Left ventricle myocardium inferior (tissue), 1 donor: Measurements from ENCODE around the gene RIN3. TPM values are rescaled to one million over a fixed set of nuclear protein-coding genes. Genes with fewer than 3 reads are reported as not detected.

ENCODE experiments used
- DNase-seq: peaks from one replicate; pipeline ENCODE4 v3.0.0-alpha.2; 2020
- H3K27ac ChIP-seq: fragments of 200-600 bp; replicated peaks from 2 replicates; pipeline ENCODE4 v1.8.0; 2021
- H3K27me3 ChIP-seq: fragments of 200-600 bp; 2 replicates; pipeline ENCODE4 v1.8.0; 2021; ENCODE audit warnings: low read depth
- H3K36me3 ChIP-seq: fragments of 200-600 bp; 2 replicates; pipeline ENCODE4 v1.8.0; 2021
- H3K4me1 ChIP-seq: fragments of 200-600 bp; 2 replicates; pipeline ENCODE4 v1.8.0; 2021
- H3K4me3 ChIP-seq: fragments of 200-600 bp; 2 replicates; pipeline ENCODE4 v1.8.0; 2021; ENCODE audit warnings: mild to moderate bottlenecking, moderate library complexity
- H3K9me3 ChIP-seq: fragments of 200-600 bp; replicated peaks from 2 replicates; pipeline ENCODE4 v1.8.0; 2021
- CTCF ChIP-seq: fragments of 200-600 bp; IDR thresholded peaks from 2 replicates; pipeline ENCODE4 v1.8.0; 2021; ENCODE audit warnings: antibody characterized with exemption, mild to moderate bottlenecking, borderline replicate concordance
- intact Hi-C: fragments of 100-400 bp; cut with micrococcal nuclease; formaldehyde crosslinking; loops from one replicate; pipeline ENCODE4 v1.11.0; 2022
- total RNA-seq: library from RNA; stranded (reverse); fragmentation: NEBNext Ultra II Directional; extraction: Animal tissue kit (Norgen Biotek cat#: 25700); gene quantifications from one replicate; pipeline ENCODE4 v1.2.1, GENCODE V29; 2021
- donor health status: DM: no; HTN: yes; CAD: no; lungs with severe emphysema.

Gene RIN3
- total RNA-seq, 1 donor from 2014 or later = 13.8 TPM

DNA sequence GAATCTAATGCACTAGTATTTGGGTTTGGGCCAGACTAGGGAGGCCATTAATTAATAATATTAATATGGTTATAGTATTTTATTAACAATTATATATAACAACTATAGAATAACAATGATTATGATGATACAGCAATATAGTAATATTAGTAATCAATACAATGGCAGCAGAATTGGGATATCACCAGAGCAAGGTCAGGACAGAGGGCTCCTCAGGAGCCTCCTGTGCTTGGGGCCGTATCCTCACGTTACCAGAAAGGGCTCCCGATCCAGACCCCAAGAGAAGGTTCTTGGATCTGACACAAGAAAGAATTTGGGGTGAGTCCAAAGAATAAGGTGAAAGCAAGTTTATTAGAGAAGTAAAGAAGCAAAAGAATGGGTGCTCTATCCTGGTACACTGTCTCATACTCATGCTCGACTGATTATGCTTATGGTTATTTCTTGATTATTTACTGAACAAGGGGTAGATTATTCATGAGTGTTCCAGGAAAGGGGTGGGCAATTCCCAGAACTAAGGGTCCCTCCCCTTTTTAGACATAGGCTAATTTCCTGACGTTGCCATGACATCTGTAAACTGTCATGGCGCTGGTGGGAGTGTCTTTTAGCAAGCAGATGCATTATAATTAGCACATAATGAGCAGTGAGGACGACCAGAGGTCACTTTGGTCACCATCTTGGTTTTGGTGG is 61.6 kb downstream of the RIN3 start:
- H3K9me3 ChIP-seq = no peaks in the 10 kb centered on the region
- no peak for TF ChIP-seq CTCF
- H3K4me1 ChIP-seq = peaks cover 12% of the 10 kb centered on the region
- DNase-seq = no peak
- H3K27me3 ChIP-seq = no peaks in the 10 kb centered on the region
- intact Hi-C loops = no loop called here
- H3K4me3 ChIP-seq = no peak overlapping the region
- peaks cover 27% of the 10 kb centered on the region for H3K36me3 ChIP-seq
- no peak overlapping the region for H3K27ac ChIP-seq

- Histone ChIP-seq H3K9me3 (no peaks in the 10 kb centered on the region), H3K27ac (no peak overlapping the region), H3K27me3 (no peaks in the 10 kb centered on the region), H3K4me3 (no peak overlapping the region), H3K4me1 (peaks cover 8% of the 10 kb centered on the region), H3K36me3 (peaks cover 31% of the 10 kb centered on the region)
- DNase-seq = no peak
- intact Hi-C loops = no loop called here
- TF ChIP-seq CTCF = no peak
These were observed 62.2 kb downstream of the RIN3 start for GRCh38 chr14:92575748-92576303.

DNA sequence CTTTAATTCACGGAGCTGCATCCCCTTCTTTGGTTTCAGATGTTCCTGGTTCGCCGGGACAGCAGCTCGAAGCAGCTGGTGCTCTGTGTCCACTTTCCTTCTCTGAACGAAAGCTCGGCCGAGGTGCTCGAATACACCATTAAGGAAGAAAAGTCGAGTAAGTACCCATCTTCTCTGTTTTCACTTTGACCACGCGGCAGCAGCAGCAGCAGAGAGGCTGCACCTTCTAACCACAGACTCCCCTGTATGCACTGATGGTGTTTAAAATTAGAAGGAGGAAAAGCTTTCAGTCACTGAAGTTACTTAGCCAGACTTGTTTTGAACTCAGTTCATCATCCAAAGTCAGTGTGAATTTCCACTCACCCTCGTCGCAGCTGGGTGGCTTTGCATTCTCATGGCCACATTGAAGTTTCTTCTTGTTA is 63.8 kb downstream of the RIN3 start:
- Histone ChIP-seq H3K4me1 (peaks cover 8% of the 10 kb centered on the region), H3K27me3 (no peaks in the 10 kb centered on the region), H3K9me3 (no peaks in the 10 kb centered on the region), H3K27ac (no peak overlapping the region), H3K36me3 (peaks cover 31% of the 10 kb centered on the region), H3K4me3 (no peak overlapping the region)
- intact Hi-C loops = no loop called here
- no peak for TF ChIP-seq CTCF
- DNase-seq = no peak

- no peak for DNase-seq
- no peaks in the 10 kb centered on the region for H3K27me3 ChIP-seq
- peaks cover 40% of the 10 kb centered on the region for H3K36me3 ChIP-seq
- H3K4me3 ChIP-seq = no peak overlapping the region
- no peaks in the 10 kb centered on the region for H3K9me3 ChIP-seq
- intact Hi-C loops = no loop called here
- peaks cover 8% of the 10 kb centered on the region for H3K4me1 ChIP-seq
- TF ChIP-seq CTCF = no peak
- no peak overlapping the region for H3K27ac ChIP-seq
These were observed 64.9 kb downstream of the RIN3 start for GRCh38 chr14:92578511-92578910.

DNA sequence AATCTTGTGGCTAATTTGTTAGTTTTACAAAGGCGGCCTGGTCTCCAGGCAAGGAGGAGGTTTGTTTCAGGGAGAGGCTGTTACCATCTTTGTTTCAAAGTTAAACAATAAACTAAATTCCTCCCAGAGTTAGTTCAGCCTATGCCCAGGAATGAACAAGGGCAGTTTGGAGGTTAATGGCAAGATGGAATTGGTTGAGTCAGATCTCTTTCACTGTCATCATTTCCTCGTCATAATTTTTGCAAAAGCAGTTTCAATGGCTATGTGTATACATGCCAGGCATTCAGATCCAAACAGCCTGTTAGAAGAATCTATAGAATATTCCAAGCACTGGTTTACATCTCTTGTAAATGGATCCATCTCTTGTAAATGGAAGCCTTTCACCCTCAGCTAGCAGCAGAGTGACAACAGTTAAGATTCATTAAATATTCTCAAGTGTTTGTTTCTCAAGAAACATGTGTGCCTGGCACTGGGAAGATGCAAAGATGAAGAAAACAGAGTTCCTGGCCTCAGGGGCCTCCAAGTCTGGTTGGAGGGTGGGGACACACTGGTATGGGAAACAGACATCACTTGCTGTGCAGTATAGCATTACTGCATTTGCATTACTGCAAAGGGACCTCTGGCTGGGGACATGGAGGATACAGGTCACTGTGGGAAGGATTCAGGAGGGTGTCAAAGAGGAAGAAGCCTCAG is 65.8 kb downstream of the RIN3 start:
- peaks cover 44% of the 10 kb centered on the region for H3K36me3 ChIP-seq
- no peak overlapping the region for H3K27ac ChIP-seq

More for the DNA sequence above, 65.8 kb downstream of the RIN3 start:
- TF ChIP-seq CTCF = no peak
- intact Hi-C loops = no loop called here
- H3K4me1 ChIP-seq = peaks cover 8% of the 10 kb centered on the region
- no peaks in the 10 kb centered on the region for H3K9me3 ChIP-seq
- no peaks in the 10 kb centered on the region for H3K27me3 ChIP-seq
- no peak for DNase-seq
- H3K4me3 ChIP-seq = no peak overlapping the region
